Neuronal stem cell (in vitro differentiated cells): ENCODE results near the gene ACAD8.

Experiments
- DNase-seq: peaks from one replicate; pipeline ENCODE4 v3.0.0-alpha.2; 2013; ENCODE audit warnings: low spot score
- H2AFZ ChIP-seq: one replicate; pipeline ENCODE4 v1.6.1; 2013; ENCODE audit warnings: mild to moderate bottlenecking, low read length, inconsistent platforms
- H2AK5ac ChIP-seq: 2 replicates; pipeline ENCODE4 v1.6.1; 2013; ENCODE audit warnings: low read depth, mild to moderate bottlenecking, inconsistent platforms, low read length, moderate library complexity, mixed read lengths
- H2BK120ac ChIP-seq: 2 replicates; pipeline ENCODE4 v1.6.1; 2013; ENCODE audit warnings: low read depth, mild to moderate bottlenecking, inconsistent platforms, low read length, moderate library complexity, mixed read lengths
- H2BK12ac ChIP-seq: one replicate; pipeline ENCODE4 v1.6.1; 2013; ENCODE audit warnings: low read length, inconsistent platforms
- H2BK15ac ChIP-seq: 2 replicates; pipeline ENCODE4 v1.6.1; 2013; ENCODE audit warnings: mild to moderate bottlenecking, low read length, inconsistent platforms, mixed read lengths
- H2BK5ac ChIP-seq: one replicate; pipeline ENCODE4 v1.6.1; 2013; ENCODE audit warnings: inconsistent platforms, mild to moderate bottlenecking, low read length, moderate library complexity
- H3K14ac ChIP-seq: one replicate; pipeline ENCODE4 v1.6.1; 2013; ENCODE audit warnings: low read length, inconsistent platforms
- H3K18ac ChIP-seq: 2 replicates; pipeline ENCODE4 v1.6.1; 2013; ENCODE audit warnings: low read length, inconsistent platforms
- H3K23ac ChIP-seq: 2 replicates; pipeline ENCODE4 v1.6.1; 2013; ENCODE audit warnings: low read depth, mild to moderate bottlenecking, mixed read lengths, low read length, inconsistent platforms; ENCODE audit not compliant: poor library complexity
- H3K27ac ChIP-seq: replicated peaks from 3 replicates; pipeline ENCODE4 v1.5.1; 2013; ENCODE audit warnings: low read length, inconsistent platforms
- H3K27me3 ChIP-seq, 3 experiments: 2 replicates each; pipeline ENCODE4 v1.6.1; 2013; ENCODE audit warnings: low read length in 3 of 3, mild to moderate bottlenecking in 2 of 3, inconsistent platforms in 1 of 3, low read depth in 1 of 3, mixed read lengths in 1 of 3, moderate library complexity in 1 of 3; ENCODE audit not compliant: control insufficient read depth in 3 of 3, insufficient read depth in 3 of 3
- H3K36me3 ChIP-seq, 2 donors: replicated peaks in 1 of 2; 2 replicates each; pipeline ENCODE4 v1.6.1; 2013; ENCODE audit warnings: low read length in 2 of 2; ENCODE audit not compliant: control insufficient read depth in 2 of 2, insufficient read depth in 2 of 2
- H3K4ac ChIP-seq: 2 replicates; pipeline ENCODE4 v1.6.1; 2013; ENCODE audit warnings: inconsistent platforms, mild to moderate bottlenecking, low read length, moderate library complexity
- H3K4me1 ChIP-seq, 2 donors: 1 replicate in 1 of 2; 2 replicates in 1 of 2; pipeline ENCODE4 v1.6.1; 2013; ENCODE audit warnings: low read length in 2 of 2, low read depth in 1 of 2; ENCODE audit not compliant: control insufficient read depth in 2 of 2, insufficient read depth in 1 of 2
- H3K4me2 ChIP-seq: one replicate; pipeline ENCODE4 v1.6.1; 2013; ENCODE audit warnings: mild to moderate bottlenecking, low read length, inconsistent platforms; ENCODE audit not compliant: insufficient read depth, poor library complexity, severe bottlenecking
- H3K4me3 ChIP-seq, 2 donors: 2 replicates each; pipeline ENCODE4 v1.5.1; 2013; ENCODE audit warnings: low read length in 2 of 2, mild to moderate bottlenecking in 2 of 2, inconsistent platforms in 1 of 2, moderate library complexity in 1 of 2
- H3K79me1 ChIP-seq: one replicate; pipeline ENCODE4 v1.6.1; 2013; ENCODE audit warnings: low read depth, mild to moderate bottlenecking, inconsistent platforms, low read length, moderate library complexity
- H3K9ac ChIP-seq: one replicate; pipeline ENCODE4 v1.6.1; 2013; ENCODE audit warnings: mild to moderate bottlenecking, low read depth, low read length, inconsistent platforms; ENCODE audit not compliant: poor library complexity
- H3K9me3 ChIP-seq, 2 donors: replicated peaks in 1 of 2; 2 replicates each; pipeline versions ENCODE3 to v1.6.1; 2013; ENCODE audit warnings: low read length in 2 of 2, mild to moderate bottlenecking in 2 of 2, inconsistent platforms in 1 of 2, low read depth in 1 of 2, mixed read lengths in 1 of 2, moderate library complexity in 1 of 2; ENCODE audit not compliant: control insufficient read depth in 2 of 2, insufficient read depth in 1 of 2
- H4K8ac ChIP-seq: one replicate; pipeline ENCODE4 v1.6.1; 2013; ENCODE audit warnings: low read depth, mild to moderate bottlenecking, inconsistent platforms, low read length, moderate library complexity
- H4K91ac ChIP-seq: one replicate; pipeline ENCODE4 v1.6.1; 2013; ENCODE audit warnings: low read length, low read depth, mild to moderate bottlenecking, inconsistent platforms; ENCODE audit not compliant: poor library complexity
- WGBS, 2 donors: extraction: QIAGEN DNeasy Blood & Tissue Kit; methylation state at CpG; one replicate each; pipeline ENCODE4 v1.1.7; 2013; ENCODE audit warnings: missing lambda C conversion rate in 2 of 2, mixed read lengths in 1 of 2; ENCODE audit not compliant: insufficient read length in 2 of 2, insufficient replicate concordance in 1 of 2; ENCODE audit errors: extremely low coverage in 2 of 2; 5-methylcytosine and 5-hydroxymethylcytosine counted together

Gene ACAD8

GRCh38 chr11:134229126-134229790 lies 24.1 kb upstream of the ACAD8 start:
- H2BK5ac ChIP-seq, result no peak overlapping the region
- no CpG with 5 or more reads among the region's 6 CpGs for WGBS, 2 donors
- no peak overlapping the region for H2AK5ac ChIP-seq
- H2BK15ac ChIP-seq, result no peak overlapping the region
- no peak overlapping the region for H2BK120ac ChIP-seq
- no peak overlapping the region for H3K4ac ChIP-seq
- H3K18ac ChIP-seq, result no peak overlapping the region
- H3K27ac ChIP-seq, result no peak overlapping the region
- no peak overlapping the region for H4K91ac ChIP-seq
- H2BK12ac ChIP-seq, result no peak overlapping the region
- H2AFZ ChIP-seq, result no peak overlapping the region
- H3K4me2 ChIP-seq, result no peak overlapping the region
- no peak overlapping the region for H4K8ac ChIP-seq
- no peaks in the 10 kb centered on the region for H3K36me3 ChIP-seq
- no peak overlapping the region for H3K9ac ChIP-seq
- no peak for DNase-seq
- no peak overlapping the region for H3K4me3 ChIP-seq
- H3K4me1 ChIP-seq, result peaks cover 7% of the 10 kb centered on the region in 2 donors
- no peaks in the 10 kb centered on the region for H3K9me3 ChIP-seq
- H3K79me1 ChIP-seq, result peaks cover 4% of the 10 kb centered on the region
- H3K14ac ChIP-seq, result no peak overlapping the region
- no peak overlapping the region for H3K23ac ChIP-seq
- H3K27me3 ChIP-seq, result peaks cover 0 to 4% (median 0%) of the 10 kb centered on the region in 3 experiments

- Histone ChIP-seq H3K36me3 (peaks cover 0 to 8% of the 10 kb centered on the region in 2 donors), H3K9ac (no peak overlapping the region), H4K8ac (no peak overlapping the region), H3K79me1 (peaks cover 3% of the 10 kb centered on the region), H2AK5ac (no peak overlapping the region), H3K4ac (no peak overlapping the region), H3K4me3 (no peak overlapping the region), H2BK5ac (no peak overlapping the region), H3K27ac (no peak overlapping the region), H4K91ac (no peak overlapping the region), H3K4me1 (peaks cover 6 to 7% of the 10 kb centered on the region in 2 donors), H3K27me3 (peaks cover 0 to 4% (median 0%) of the 10 kb centered on the region in 3 experiments), H2BK12ac (no peak overlapping the region), H3K18ac (no peak overlapping the region), H2AFZ (no peak overlapping the region), H2BK120ac (no peak overlapping the region), H3K14ac (no peak overlapping the region), H3K23ac (no peak overlapping the region), H3K4me2 (no peak overlapping the region), H2BK15ac (no peak overlapping the region), H3K9me3 (no peaks in the 10 kb centered on the region)
- DNase-seq, result no peak
- WGBS, 2 donors, result no CpG with 5 or more reads among the region's 4 CpGs
These were observed 23.0 kb upstream of the ACAD8 start for GRCh38 chr11:134230339-134230738.

GRCh38 chr11:134231958-134232659 lies 21.3 kb upstream of the ACAD8 start:
- Histone ChIP-seq H2BK120ac (no peak overlapping the region), H3K36me3 (peaks cover 0 to 14% of the 10 kb centered on the region in 2 donors), H2AFZ (no peak overlapping the region), H3K4me3 (no peak overlapping the region), H3K14ac (no peak overlapping the region), H3K4ac (no peak overlapping the region), H3K9ac (no peak overlapping the region), H2BK12ac (no peak overlapping the region), H3K27ac (no peak overlapping the region), H3K18ac (no peak overlapping the region), H3K4me2 (no peak overlapping the region), H3K4me1 (peaks cover 0 to 2% of the 10 kb centered on the region in 2 donors), H3K79me1 (peaks cover 2% of the 10 kb centered on the region), H2AK5ac (no peak overlapping the region), H3K23ac (no peak overlapping the region), H4K8ac (no peak overlapping the region), H2BK5ac (no peak overlapping the region), H3K27me3 (no peaks in the 10 kb centered on the region), H3K9me3 (no peaks in the 10 kb centered on the region), H2BK15ac (no peak overlapping the region), H4K91ac (no peak overlapping the region)
- no CpG with 5 or more reads among the region's 10 CpGs for WGBS, 2 donors
- DNase-seq, result no peak

- Histone ChIP-seq H3K4ac (no peak overlapping the region), H3K18ac (no peak overlapping the region), H2AFZ (no peak overlapping the region), H4K8ac (no peak overlapping the region), H3K9ac (no peak overlapping the region), H3K4me2 (no peak overlapping the region), H3K4me1 (peaks cover 0 to 2% of the 10 kb centered on the region in 2 donors), H3K36me3 (peaks cover 0 to 14% of the 10 kb centered on the region in 2 donors), H2AK5ac (no peak overlapping the region), H2BK5ac (no peak overlapping the region), H2BK12ac (no peak overlapping the region), H4K91ac (no peak overlapping the region), H3K14ac (no peak overlapping the region), H3K9me3 (no peaks in the 10 kb centered on the region), H3K79me1 (peaks cover 2% of the 10 kb centered on the region), H3K27me3 (no peaks in the 10 kb centered on the region), H3K23ac (no peak overlapping the region), H2BK15ac (no peak overlapping the region), H3K27ac (no peak overlapping the region), H3K4me3 (no peak overlapping the region), H2BK120ac (no peak overlapping the region)
- WGBS, 2 donors, result no CpG with 5 or more reads among the region's 4 CpGs
- DNase-seq, result no peak
These were observed 19.6 kb upstream of the ACAD8 start for GRCh38 chr11:134233729-134234179.
